Hematopoietic multipotent progenitor cell treated with erythropoietin and hydrocortisone succinate and interleukin-3 and kit ligand, for 4 days (in vitro differentiated cells): ENCODE results near the gene PIP5K1A.

Experiments used
- DNase-seq: peaks from one replicate; pipeline ENCODE4 v3.0.0-alpha.2; 2015

PIP5K1A gene

DNA sequence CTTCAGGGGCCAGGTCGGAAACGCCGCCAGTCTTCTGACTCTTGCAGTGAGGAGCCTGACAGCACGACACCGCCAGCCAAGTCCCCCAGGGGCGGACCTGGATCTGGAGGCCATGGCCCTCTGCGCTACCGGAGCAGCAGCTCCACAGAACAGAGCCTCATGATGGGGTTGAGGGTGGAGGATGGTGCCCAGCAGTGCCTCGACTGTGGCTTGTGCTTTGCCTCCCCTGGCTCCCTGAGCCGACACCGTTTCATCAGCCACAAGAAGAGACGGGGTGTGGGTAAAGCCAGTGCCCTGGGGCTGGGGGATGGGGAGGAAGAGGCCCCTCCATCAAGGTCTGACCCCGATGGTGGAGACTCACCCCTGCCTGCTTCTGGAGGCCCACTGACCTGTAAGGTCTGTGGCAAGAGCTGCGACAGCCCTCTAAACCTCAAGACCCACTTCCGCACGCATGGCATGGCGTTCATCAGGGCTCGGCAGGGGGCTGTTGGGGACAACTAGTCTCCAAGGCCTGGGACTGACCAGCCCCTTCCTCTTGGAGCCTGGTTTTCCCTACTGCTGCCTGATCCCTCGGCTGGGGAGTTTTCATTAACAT is 92.5 kb downstream of the PIP5K1A start:
- peak; percentile 25 for DNase-seq

GRCh38 chr1:151292207-151293030 is 94.1 kb downstream of the PIP5K1A start:
- DNase-seq = peak; percentile 41

GRCh38 chr1:151293093-151293492 is 94.7 kb downstream of the PIP5K1A start:
- DNase-seq = no peak

- no peak for DNase-seq
Measured at GRCh38 chr1:151294742-151295462, 96.5 kb downstream of the PIP5K1A start.
